ENCODE data around the gene CPLANE2.
A peak's percentile ranks its signal among the peaks of the same experiment; 100 is the strongest.
"Not testable (repeated sequence)": the region's sequence is repeated elsewhere in the genome, so short reads cannot be mapped to it uniquely, and the experiment has no call there.

CPLANE2 gene

GRCh38 chr1:16249596-16250241 lies 12.7 kb upstream of the CPLANE2 start:
- DNase-seq (ENCODE audit: low read depth in 2 of 2), result no peak

GRCh38 chr1:16248603-16249516 lies 11.9 kb upstream of the CPLANE2 start:
- no peak for DNase-seq (ENCODE audit: low read depth in 2 of 2)

GRCh38 chr1:16248007-16248436 lies 11.0 kb upstream of the CPLANE2 start:
- no peak for DNase-seq (ENCODE audit: low read depth in 2 of 2)

- no peak for DNase-seq (ENCODE audit: low read depth in 2 of 2)
Measured at GRCh38 chr1:16247441-16247840, 10.5 kb upstream of the CPLANE2 start.

- DNase-seq (ENCODE audit: low read depth in 2 of 2), result no peak
Measured at GRCh38 chr1:16246961-16247360, 10.0 kb upstream of the CPLANE2 start.

GRCh38 chr1:16246239-16246638 lies 9.3 kb upstream of the CPLANE2 start:
- not testable (repeated sequence) for DNase-seq (ENCODE audit: low read depth in 2 of 2)

- no peak for DNase-seq (ENCODE audit: low read depth in 2 of 2)
Measured at GRCh38 chr1:16245476-16246196, 8.7 kb upstream of the CPLANE2 start.

GRCh38 chr1:16244650-16245285 lies 7.8 kb upstream of the CPLANE2 start:
- no peak for DNase-seq (ENCODE audit: low read depth in 2 of 2)

GRCh38 chr1:16243936-16244649 lies 7.1 kb upstream of the CPLANE2 start:
- DNase-seq (ENCODE audit: low read depth in 2 of 2), result peak; percentile 62 to 66

- no peak for DNase-seq (ENCODE audit: low read depth in 2 of 2)
Measured at GRCh38 chr1:16243215-16243610, 6.2 kb upstream of the CPLANE2 start.

GRCh38 chr1:16242556-16243214 lies 5.7 kb upstream of the CPLANE2 start:
- DNase-seq (ENCODE audit: low read depth in 2 of 2), result no peak

GRCh38 chr1:16241221-16241708 lies 4.3 kb upstream of the CPLANE2 start:
- no peak for DNase-seq (ENCODE audit: low read depth in 2 of 2)

- no peak for DNase-seq (ENCODE audit: low read depth in 2 of 2)
Measured at GRCh38 chr1:16239972-16240491, 3.0 kb upstream of the CPLANE2 start.

GRCh38 chr1:16237343-16237830 lies 404 bp upstream of the CPLANE2 start:
- DNase-seq (ENCODE audit: low read depth in 2 of 2), result no peak

GRCh38 chr1:16235944-16236510 lies 956 bp downstream of the CPLANE2 start:
- peak; percentile 15 to 39 for DNase-seq (ENCODE audit: low read depth in 2 of 2)

- DNase-seq (ENCODE audit: low read depth in 2 of 2), result no peak
Measured at GRCh38 chr1:16235347-16235746, 1.6 kb downstream of the CPLANE2 start.

- no peak for DNase-seq (ENCODE audit: low read depth in 2 of 2)
Measured at GRCh38 chr1:16233431-16233830, 3.6 kb downstream of the CPLANE2 start.

GRCh38 chr1:16232316-16232710 lies 4.7 kb downstream of the CPLANE2 start:
- DNase-seq (ENCODE audit: low read depth in 2 of 2), result no peak

All from stimulated activated CD4-positive, alpha-beta T cell treated with anti-CD3 and anti-CD28 coated beads, Interleukin-1b, Interleukin-23, amount 100 ng/mL, for 4 hours (primary cell).